AG04450 (cell line): ENCODE measurements around the gene ZNF260. TPM values are rescaled to one million over a fixed set of nuclear protein-coding genes. Genes with fewer than 3 reads are reported as not detected.

Experiments used
- CTCF ChIA-PET: fragments of 300-600, 350-600 bp; formaldehyde crosslinking; extraction: SDS; loops from one replicate; lab custom pipeline; 2022; ENCODE audit warnings: antibody characterized with exemption, inconsistent platforms; lab: Charles Lee
- POLR2A ChIA-PET: fragments of 350-600 bp; formaldehyde crosslinking; extraction: SDS; loops from one replicate; lab custom pipeline; 2021; ENCODE audit warnings: antibody characterized with exemption, inconsistent platforms; lab: Yijun Ruan, JAX
- DNase-seq: peaks from one replicate; pipeline ENCODE4 v3.0.0-alpha.2; 2011; ENCODE audit warnings: low read depth, low spot score
- H3K27ac ChIP-seq: one replicate; pipeline ENCODE4 v1.5.1; 2012; ENCODE audit warnings: low read depth, low read length, control low read depth
- H3K27me3 ChIP-seq: one replicate; pipeline ENCODE4 v1.6.0; 2012; ENCODE audit warnings: low read length; ENCODE audit not compliant: control insufficient read depth, insufficient read depth
- H3K4me3 ChIP-seq: 2 replicates; pipeline ENCODE4 v1.5.1; 2011; ENCODE audit warnings: mild to moderate bottlenecking, low read depth, low read length, control low read depth
- H3K9me3 ChIP-seq: 2 replicates; pipeline ENCODE4 v1.5.1; 2012; ENCODE audit warnings: low read length; ENCODE audit not compliant: control insufficient read depth, insufficient read depth
- CTCF ChIP-seq: IDR thresholded peaks from 2 replicates; pipeline ENCODE4 v1.5.1; 2011; ENCODE audit warnings: low read depth, low read length, control low read depth, inconsistent platforms
- polyA plus RNA-seq: library from polyadenylated mRNA; depleted of rRNA; stranded (reverse); fragments of >200 nt; gene quantifications from 2 replicates; pipeline ENCODE4 v1.2.3, GENCODE V29; 2011

The ZNF260 gene
- polyA plus RNA-seq, 1 experiment: 14.7 TPM

DNA sequence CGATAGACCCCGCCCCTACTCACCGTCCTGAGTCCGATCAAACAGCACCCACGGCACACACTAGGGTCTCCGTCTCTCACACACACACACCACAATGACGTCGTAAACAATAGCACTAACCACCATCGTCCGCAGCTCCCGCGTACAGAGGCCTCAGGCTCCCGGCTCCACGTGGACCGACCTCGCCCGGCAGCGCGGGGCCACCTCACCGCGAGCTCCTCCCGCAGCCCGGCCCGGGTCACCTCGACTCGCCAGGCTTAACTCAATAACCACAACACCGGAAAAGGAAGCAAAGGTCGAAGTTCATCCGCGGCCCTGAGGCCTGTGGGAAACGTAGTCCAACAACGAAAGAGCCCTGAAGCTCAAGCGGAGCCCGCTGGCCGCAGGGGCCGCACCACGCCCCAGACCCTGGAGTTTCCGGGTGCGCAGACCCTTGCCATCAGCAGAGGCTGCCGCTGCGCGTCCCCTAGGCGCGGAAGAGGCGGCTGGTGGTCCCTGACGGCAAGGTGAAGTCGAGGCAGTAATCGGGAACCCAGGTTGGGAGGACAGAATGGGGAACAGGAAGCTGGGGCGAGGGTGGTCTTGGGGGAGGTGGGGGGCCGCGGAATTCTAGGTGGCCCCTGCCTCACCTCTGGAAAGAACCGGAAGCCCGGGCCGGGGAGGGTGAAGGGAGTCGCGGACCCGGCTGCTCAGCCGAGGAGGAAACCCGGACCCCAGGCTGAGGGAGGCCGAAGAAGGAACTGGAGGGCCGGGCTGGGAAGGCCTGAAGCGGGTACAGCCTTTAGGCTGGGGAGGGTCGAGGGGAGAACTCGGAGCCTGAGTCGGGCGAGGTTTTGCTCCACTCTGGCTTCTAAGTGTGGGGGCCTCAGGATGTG lies 45.2 kb upstream of the ZNF260 start, which contains the start of gene ZNF529:
Gene ZNF529, minus strand, starts transcription at position 273 of the 875 bp plus-strand sequence. CDS start 946 bp downstream, outside the sequence.
- Histone ChIP-seq H3K9me3 (peaks cover 34% of the 10 kb centered on the region), H3K4me3 (peak within 1 kb of the TSS; percentile 99), H3K27ac (peak within 1 kb of the TSS; percentile 65), H3K27me3 (no peaks in the 10 kb centered on the region)
- CTCF ChIA-PET: no interaction called here
- TF ChIP-seq CTCF: no peak
- POLR2A ChIA-PET: interaction anchor here (0.6 to 2.6 kb wide), 6 partner anchors 32 to 640 kb away, joined by 3 to 9 read pairs (median 8); partner anchors contain the start of genes ZNF260, ZNF382, ZNF566 and ZNF850
- peak; percentile 59 for DNase-seq

DNA sequence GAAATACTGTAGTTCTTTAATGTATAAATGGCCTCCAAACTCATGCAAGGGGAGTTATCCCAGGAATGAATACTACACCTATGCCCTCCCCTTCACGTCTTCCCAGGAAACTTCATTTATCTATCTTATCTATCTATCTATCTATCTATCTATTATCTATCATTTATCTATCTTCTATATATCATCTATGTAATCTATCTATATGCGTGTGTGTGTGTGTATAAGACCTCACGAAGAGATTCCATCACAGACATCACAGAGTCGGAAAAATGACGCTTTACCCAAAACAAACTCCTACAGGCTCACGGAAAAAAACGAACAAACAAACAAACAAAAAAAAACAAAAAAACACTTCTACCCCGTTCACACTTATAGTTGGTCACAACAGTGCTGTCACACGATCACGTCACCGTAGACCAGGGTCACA lies 44.5 kb upstream of the ZNF260 start:
- POLR2A ChIA-PET: interaction anchor here (0.6 to 2.6 kb wide), 4 partner anchors 33 to 91 kb away, joined by 8 to 9 read pairs (median 8); partner anchors contain the start of genes ZNF260, ZNF382 and ZNF566
- no peak for TF ChIP-seq CTCF
- Histone ChIP-seq H3K4me3 (peak overlapping the region; percentile 99), H3K27me3 (no peaks in the 10 kb centered on the region), H3K27ac (peak overlapping the region; percentile 65), H3K9me3 (peaks cover 33% of the 10 kb centered on the region)
- CTCF ChIA-PET: no interaction called here
- no peak for DNase-seq

- no peak for DNase-seq
- POLR2A ChIA-PET: no interaction called here
- no peak overlapping the region for H3K27ac ChIP-seq
- peaks cover 59% of the 10 kb centered on the region for H3K9me3 ChIP-seq
- no peak for TF ChIP-seq CTCF
- H3K27me3 ChIP-seq: no peaks in the 10 kb centered on the region
- no peak overlapping the region for H3K4me3 ChIP-seq
- CTCF ChIA-PET: no interaction called here
These were observed 36.3 kb upstream of the ZNF260 start for GRCh38 chr19:36564391-36564790.

DNA sequence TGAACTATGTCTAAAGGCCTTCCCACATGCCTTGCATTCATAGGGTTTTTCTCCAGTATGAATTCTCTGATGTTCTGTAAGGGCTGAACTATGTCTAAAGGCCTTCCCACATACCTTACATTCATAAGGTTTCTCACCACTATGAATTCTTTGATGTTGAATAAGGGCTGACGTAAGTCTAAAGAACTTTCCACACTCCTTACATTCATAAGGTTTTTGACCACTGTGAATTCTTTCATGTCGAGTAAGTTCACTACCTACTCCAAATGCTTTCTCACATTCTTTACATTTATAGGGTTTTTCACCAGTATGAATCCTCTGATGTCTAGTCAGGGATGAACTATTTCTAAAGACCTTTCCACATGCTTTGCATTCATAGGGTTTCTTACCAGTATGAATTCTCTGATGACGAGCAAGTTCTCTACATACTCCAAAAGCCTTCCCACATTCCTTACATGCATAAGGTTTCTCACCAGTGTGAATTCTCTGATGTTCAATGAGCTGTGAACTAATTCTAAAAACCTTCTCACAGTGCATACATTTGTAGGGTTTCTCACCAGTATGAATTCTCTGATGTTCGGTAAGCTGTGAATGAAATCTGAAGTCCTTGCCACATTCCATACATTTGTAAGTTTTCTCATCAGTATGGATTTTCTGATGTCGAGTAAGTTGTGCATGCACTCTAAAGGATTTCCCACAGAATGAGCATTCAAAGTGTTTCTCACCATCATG lies 19.1 kb upstream of the ZNF260 start:
- H3K27me3 ChIP-seq: no peaks in the 10 kb centered on the region
- no peak for TF ChIP-seq CTCF
- H3K9me3 ChIP-seq: peaks cover 25% of the 10 kb centered on the region
- no peak overlapping the region for H3K4me3 ChIP-seq
- ChIA-PET CTCF (no interaction called here), POLR2A (no interaction called here)
- H3K27ac ChIP-seq: no peak overlapping the region
- DNase-seq: no peak
